Spleen (tissue), 11 donors: ENCODE results near the gene AGAP5. TPM values are rescaled to one million over a fixed set of nuclear protein-coding genes. Genes with fewer than 3 reads are reported as not detected.
"Not testable (repeated sequence)": the region's sequence is repeated elsewhere in the genome, so short reads cannot be mapped to it uniquely, and the experiment has no call there.

Experiments
- DNase-seq: peaks from one replicate; pipeline ENCODE4 v3.0.0-alpha.2; 2020
- H3K27ac ChIP-seq, 8 donors: fragments of 200-600 bp; sonication (generic) in 7 of 8; 1 replicate in 4 of 8; 2 replicates in 4 of 8; pipeline versions ENCODE4 v1.5.0 to v1.8.0; 2016 to 2021; ENCODE audit warnings: inconsistent platforms in 4 of 8, mild to moderate bottlenecking in 4 of 8, moderate library complexity in 1 of 8
- H3K27me3 ChIP-seq, 7 donors: fragments of 200-600 bp; sonication (generic) in 6 of 7; replicated peaks in 1 of 7; 1 replicate in 4 of 7; 2 replicates in 3 of 7; pipeline versions ENCODE4 v1.5.0 to v1.8.0; 2016 to 2021; ENCODE audit warnings: inconsistent platforms in 3 of 7, mild to moderate bottlenecking in 1 of 7
- H3K36me3 ChIP-seq, 6 donors: fragments of 200-600 bp; sonication (generic) in 5 of 6; 1 replicate in 4 of 6; 2 replicates in 2 of 6; pipeline versions ENCODE4 v1.5.0 to v1.8.0; 2016 to 2021; ENCODE audit warnings: inconsistent platforms in 2 of 6
- H3K4me1 ChIP-seq, 6 donors: fragments of 200-600 bp; sonication (generic) in 5 of 6; 1 replicate in 3 of 6; 2 replicates in 3 of 6; pipeline versions ENCODE4 v1.5.0 to v1.8.0; 2016 to 2021; ENCODE audit warnings: inconsistent platforms in 3 of 6
- H3K4me3 ChIP-seq, 8 donors: fragments of 200-600 bp; sonication (generic) in 7 of 8; 1 replicate in 4 of 8; 2 replicates in 4 of 8; pipeline versions ENCODE4 v1.5.0 to v1.8.0; 2016 to 2021; ENCODE audit warnings: inconsistent platforms in 4 of 8, mild to moderate bottlenecking in 4 of 8, moderate library complexity in 2 of 8
- H3K9me3 ChIP-seq, 8 donors: fragments of 200-600 bp; sonication (generic) in 7 of 8; 1 replicate in 4 of 8; 2 replicates in 4 of 8; pipeline versions ENCODE4 v1.5.0 to v1.8.0; 2016 to 2021; ENCODE audit warnings: inconsistent platforms in 4 of 8
- CTCF ChIP-seq, 11 experiments: fragments of 200-600 bp in 7 of 11; fragments of 450-650 bp in 4 of 11; sonication (generic) in 4 of 11; IDR thresholded peaks in 8 of 11; conservative IDR thresholded peaks in 3 of 11; 1 replicate in 7 of 11; 2 replicates in 4 of 11; pipeline versions ENCODE4 v1.4.0 to v1.8.0; 2016 to 2021; ENCODE audit warnings: antibody characterized with exemption in 11 of 11, inconsistent platforms in 4 of 11, mild to moderate bottlenecking in 1 of 11
- POLR2A ChIP-seq, 3 donors: fragments of 450-650 bp; IDR thresholded peaks; one replicate each; pipeline ENCODE4 v1.5.1; 2017; ENCODE audit warnings: antibody characterized with exemption in 3 of 3, mild to moderate bottlenecking in 1 of 3
- POLR2AphosphoS5 ChIP-seq, 3 donors: sonication (generic); formaldehyde crosslinking; IDR thresholded peaks; one replicate each; pipeline ENCODE4 v1.5.1; 2017; ENCODE audit warnings: antibody characterized with exemption in 3 of 3
- WGBS, 5 donors: extraction: QIAGEN DNeasy Blood & Tissue Kit in 3 of 5; methylation state at CpG; one replicate each; pipeline versions ENCODE4 v1.1.5 to v1.1.7; 2013 to 2018; 5-methylcytosine and 5-hydroxymethylcytosine counted together
- intact Hi-C: fragments of 100-400 bp; cut with DNase I; formaldehyde crosslinking; loops from one replicate; pipeline ENCODE4 v1.15.0; 2023; ENCODE audit warnings: low total_unique reads
- polyA plus RNA-seq, 3 donors: library from polyadenylated mRNA; stranded (reverse); fragments of 200-250 nt; gene quantifications; one replicate each; pipeline ENCODE4 v1.2.1, GENCODE V29; 2013
- total RNA-seq, 7 donors: library from RNA; depleted of rRNA in 3 of 7; stranded (reverse); fragments of >200 nt in 3 of 7; fragmentation: NEBNext Ultra II Directional in 4 of 7; extraction: Animal tissue kit (Norgen Biotek cat#: 25700) in 4 of 7; gene quantifications; one replicate each; pipeline versions ENCODE4 v1.1.0 to v1.2.1, GENCODE V29; 2016 to 2021
- donor health status: healthy with polysubstance abuse.
- donor health status: DM: no; HTN: no; CAD: no; lungs with moderate emphysema.
- donor health status: DM: no; HTN: no; CAD: no.
- donor health status: Bipolar disorder and iron deficiency.
- donor health status: healthy.
- donor health status: DM: no; HTN: no; CAD: no.
- donor health status: DM: yes; HTN: yes; CAD: no.

The AGAP5 gene
- total and polyA plus RNA-seq, 10 donors, result 2.6 to 15.7 (median 9.3) TPM

DNA sequence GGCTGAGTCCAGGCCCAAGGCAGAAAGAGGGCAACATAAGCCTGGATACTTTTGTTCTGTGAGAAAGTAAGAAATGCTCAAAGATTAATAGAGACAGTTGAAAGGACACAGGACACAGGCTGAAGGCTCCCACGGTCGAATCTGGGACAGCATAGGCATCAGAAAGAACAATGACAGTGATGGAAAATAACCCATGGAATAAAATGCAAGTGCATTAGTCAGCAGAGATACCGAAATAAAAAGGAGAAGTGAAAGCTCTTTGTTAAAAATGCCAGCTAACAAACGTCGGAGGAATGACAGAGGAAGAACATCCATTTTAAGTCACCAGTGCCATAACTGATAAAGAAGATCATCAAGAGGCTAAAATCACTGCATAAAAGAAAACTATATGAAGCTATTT lies 19.6 kb upstream of the AGAP5 start:
- H3K9me3 ChIP-seq, result no peaks in the 10 kb centered on the region
- peaks cover 0 to 80% (median 72%) of the 10 kb centered on the region in 6 donors for H3K36me3 ChIP-seq
- no peak for TF ChIP-seq CTCF (IDR thresholded peaks at IDR 0.05 in 8 of 11, conservative IDR thresholded peaks at IDR 0.05 in 3 of 11)
- TF ChIP-seq POLR2AphosphoS5 (IDR thresholded peaks at IDR 0.05), result no peak
- TF ChIP-seq POLR2A (IDR thresholded peaks at IDR 0.05), result no peak
- H3K4me3 ChIP-seq, result no peak overlapping the region
- no peak for DNase-seq
- intact Hi-C loops, result no loop called here
- 25 to 40% (median 31%) methylated on average over 5 of the region's 5 CpGs for WGBS, 5 donors
- peak overlapping the region in 5 of 8 donors; percentile 12 to 61 (median 56) for H3K27ac ChIP-seq
- no peaks in the 10 kb centered on the region for H3K27me3 ChIP-seq
- H3K4me1 ChIP-seq, result peaks cover 0 to 16% (median 9%) of the 10 kb centered on the region in 6 donors

DNA sequence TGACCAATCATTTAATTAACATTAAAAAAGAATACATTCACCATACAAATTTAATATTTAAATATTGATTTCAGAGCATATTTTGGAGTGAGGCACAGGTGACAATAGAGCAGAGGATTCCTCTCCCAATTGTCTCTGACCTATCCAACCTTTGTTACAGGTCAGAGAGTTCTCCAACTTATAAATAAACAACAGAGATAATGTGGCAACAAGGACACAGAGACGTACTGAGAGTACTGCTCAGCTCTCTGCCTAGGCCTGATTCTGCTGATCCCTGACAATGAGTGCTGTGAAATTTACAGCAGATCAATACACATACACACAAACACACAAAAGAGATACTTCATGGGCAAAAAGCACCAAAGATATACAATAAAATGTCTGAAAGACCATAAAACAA lies 18.3 kb upstream of the AGAP5 start:
- no peak for DNase-seq
- no peak for TF ChIP-seq CTCF (IDR thresholded peaks at IDR 0.05 in 8 of 11, conservative IDR thresholded peaks at IDR 0.05 in 3 of 11)
- TF ChIP-seq POLR2A (IDR thresholded peaks at IDR 0.05), result no peak
- no peak for TF ChIP-seq POLR2AphosphoS5 (IDR thresholded peaks at IDR 0.05)
- intact Hi-C loops, result no loop called here
- 90 to 100% (median 93%) methylated on average over 1 of the region's 1 CpG for WGBS, 5 donors
- Histone ChIP-seq H3K4me1 (peaks cover 0 to 16% (median 9%) of the 10 kb centered on the region in 6 donors), H3K36me3 (peaks cover 0 to 80% (median 70%) of the 10 kb centered on the region in 6 donors), H3K9me3 (no peaks in the 10 kb centered on the region), H3K27ac (no peak overlapping the region), H3K4me3 (no peak overlapping the region), H3K27me3 (no peaks in the 10 kb centered on the region)

- H3K27me3 ChIP-seq, H3K4me3 ChIP-seq, intact Hi-C loops, DNase-seq, H3K9me3 ChIP-seq, H3K27ac ChIP-seq: not testable (repeated sequence)
- Histone ChIP-seq H3K4me1 (peaks cover 0 to 16% (median 9%) of the 10 kb centered on the region in 6 donors), H3K36me3 (peaks cover 0 to 80% (median 64%) of the 10 kb centered on the region in 6 donors)
- WGBS, 5 donors, result 94 to 95% (median 95%) methylated on average over 17 of the region's 17 CpGs
These were observed 17.6 kb upstream of the AGAP5 start for GRCh38 chr10:73715179-73716156.

- H3K4me3 ChIP-seq, intact Hi-C loops, H3K9me3 ChIP-seq, H3K27ac ChIP-seq, DNase-seq, H3K27me3 ChIP-seq: not testable (repeated sequence)
- peaks cover 0 to 80% (median 57%) of the 10 kb centered on the region in 6 donors for H3K36me3 ChIP-seq
- 79 to 89% (median 85%) methylated on average over 3 of the region's 3 CpGs for WGBS, 5 donors
- H3K4me1 ChIP-seq, result peaks cover 0 to 16% (median 9%) of the 10 kb centered on the region in 6 donors
These were observed 16.6 kb upstream of the AGAP5 start for GRCh38 chr10:73714483-73714882.

DNA sequence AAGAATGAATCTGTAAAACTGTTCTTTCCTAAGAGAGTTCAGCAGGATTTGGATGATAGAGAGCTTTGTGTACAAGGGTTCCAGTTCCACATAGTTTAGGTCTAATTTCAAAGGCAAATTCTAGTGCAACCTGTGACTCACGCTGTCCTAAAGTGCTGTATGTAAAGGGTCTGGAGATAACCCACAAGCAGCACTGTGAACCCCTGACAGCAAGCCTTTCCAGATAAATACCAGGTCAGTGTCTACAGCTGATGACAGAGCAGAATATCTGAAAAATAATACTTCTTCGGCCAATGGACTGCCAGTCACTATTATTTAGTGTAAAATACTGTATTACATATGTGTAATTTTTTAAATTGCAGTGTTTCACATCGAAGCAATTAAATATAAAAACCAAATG lies 16.0 kb upstream of the AGAP5 start:
- Histone ChIP-seq H3K36me3 (peaks cover 0 to 80% (median 52%) of the 10 kb centered on the region in 6 donors), H3K4me1 (peaks cover 0 to 16% (median 9%) of the 10 kb centered on the region in 6 donors)
- H3K9me3 ChIP-seq, H3K27me3 ChIP-seq, intact Hi-C loops, H3K27ac ChIP-seq, H3K4me3 ChIP-seq, DNase-seq: not testable (repeated sequence)
- WGBS, 5 donors, result 88 to 100% (median 97%) methylated on average over 3 of the region's 3 CpGs

- H3K27ac ChIP-seq, DNase-seq, H3K27me3 ChIP-seq, H3K4me3 ChIP-seq, intact Hi-C loops, H3K4me1 ChIP-seq, H3K9me3 ChIP-seq: not testable (repeated sequence)
- 93 to 98% (median 96%) methylated on average over 5 of the region's 5 CpGs for WGBS, 5 donors
- H3K36me3 ChIP-seq, result peaks cover 0 to 63% (median 31%) of the 10 kb centered on the region in 6 donors
These were observed 13.8 kb upstream of the AGAP5 start for GRCh38 chr10:73711683-73712082.

DNA sequence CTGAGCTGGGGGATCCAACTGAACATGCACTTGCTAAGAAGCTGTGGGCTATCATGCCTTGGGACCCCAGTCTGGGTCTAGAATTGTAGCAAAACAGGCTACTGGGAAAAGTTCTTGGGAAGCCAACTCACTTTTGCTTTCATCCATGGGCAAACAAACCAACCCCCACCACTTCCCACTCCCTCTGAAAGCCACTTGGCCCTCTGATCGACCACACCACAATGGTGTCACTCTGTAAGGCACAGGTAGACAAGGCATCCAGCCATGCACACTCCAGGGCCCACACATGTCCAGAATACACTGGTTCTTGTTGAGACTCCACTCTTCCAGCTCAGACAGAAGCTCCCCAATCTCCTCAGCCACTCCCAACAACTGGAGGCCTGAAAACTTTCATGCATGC lies 10.2 kb upstream of the AGAP5 start:
- H3K27ac ChIP-seq, H3K27me3 ChIP-seq, H3K9me3 ChIP-seq, DNase-seq, intact Hi-C loops, H3K4me3 ChIP-seq, H3K4me1 ChIP-seq: not testable (repeated sequence)
- 88 to 100% (median 100%) methylated on average over 1 of the region's 1 CpG for WGBS, 5 donors
- H3K36me3 ChIP-seq, result peaks cover 0 to 63% (median 17%) of the 10 kb centered on the region in 6 donors

DNA sequence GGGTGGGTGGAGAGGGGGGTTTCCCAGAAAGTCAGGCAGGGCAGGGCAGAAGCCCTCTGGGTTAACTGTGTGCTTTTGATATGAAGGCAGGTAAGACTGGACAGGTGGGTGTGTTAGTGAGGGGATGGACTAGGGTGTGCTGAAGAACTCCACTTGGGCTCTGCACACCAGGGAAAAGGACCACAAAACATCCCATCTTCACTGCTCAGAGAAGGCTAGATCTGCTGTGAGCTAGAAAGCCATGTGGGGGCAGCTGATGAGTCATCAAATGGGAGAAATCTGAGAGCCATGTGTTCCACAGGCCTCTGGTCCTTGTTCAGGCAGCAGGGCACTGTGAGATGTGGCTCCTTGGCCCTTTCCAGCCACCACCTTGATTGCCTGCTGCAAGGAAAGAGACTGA lies 9.7 kb upstream of the AGAP5 start:
- DNase-seq, H3K27me3 ChIP-seq, H3K9me3 ChIP-seq, H3K4me1 ChIP-seq, H3K4me3 ChIP-seq, intact Hi-C loops, H3K27ac ChIP-seq: not testable (repeated sequence)
- H3K36me3 ChIP-seq, result peaks cover 0 to 60% (median 14%) of the 10 kb centered on the region in 6 donors
